ENCODE measurements around the gene PTGIR.

GRCh38 chr19:46610851-46611770 lies 13.8 kb downstream of the PTGIR start:
- TF ChIP-seq EZH2 (IDR thresholded peaks at IDR 0.05; ENCODE audit: insufficient read depth, poor library complexity, severe bottlenecking) (no peak), EZH2phosphoT487 (IDR thresholded peaks at IDR 0.05; ENCODE audit: insufficient read depth, low read depth) (no peak)
